Calu3 (cell line): ENCODE data around the gene TMEM59. TPM values are rescaled to one million over a fixed set of nuclear protein-coding genes. Genes with fewer than 3 reads are reported as not detected.

ENCODE experiments used
- BruUV-seq: library from RNA; stranded (reverse); fragments of 400-500 nt; replicated peaks from 2 replicates; lab custom pipeline; 2021; lab: Mats Ljungman, UMichigan
- CTCF ChIA-PET: fragments of 300-600 bp; sonication (Branson Sonifier 250); formaldehyde crosslinking; loops from one replicate; lab custom pipeline; 2022; ENCODE audit warnings: antibody characterized with exemption; lab: Charles Lee
- DNase-seq: peaks from one replicate; pipeline ENCODE4 v3.0.0; 2022
- H3K27ac Mint-ChIP-seq: one replicate; pipeline ENCODE4 v1.8.0; 2022; ENCODE audit warnings: mixed read lengths; ENCODE audit not compliant: unreplicated experiment
- H3K27me3 Mint-ChIP-seq: one replicate; pipeline ENCODE4 v1.8.0; 2022; ENCODE audit warnings: mixed read lengths; ENCODE audit not compliant: unreplicated experiment
- H3K36me3 Mint-ChIP-seq: one replicate; pipeline ENCODE4 v1.8.0; 2022; ENCODE audit warnings: mild to moderate bottlenecking, moderate library complexity, mixed read lengths; ENCODE audit not compliant: insufficient read depth, unreplicated experiment
- H3K4me1 Mint-ChIP-seq: one replicate; pipeline ENCODE4 v1.8.0; 2022; ENCODE audit warnings: mild to moderate bottlenecking, low read depth, mixed read lengths; ENCODE audit not compliant: unreplicated experiment
- H3K4me3 Mint-ChIP-seq: one replicate; pipeline ENCODE4 v1.8.0; 2022; ENCODE audit warnings: mild to moderate bottlenecking, low read depth, moderate library complexity, mixed read lengths; ENCODE audit not compliant: unreplicated experiment
- H3K9me3 Mint-ChIP-seq: one replicate; pipeline ENCODE4 v1.8.0; 2022; ENCODE audit warnings: low read depth, mixed read lengths; ENCODE audit not compliant: unreplicated experiment
- CTCF ChIP-seq: fragments of 200-600 bp; IDR thresholded peaks from one replicate; pipeline ENCODE4 v1.8.0; 2022; ENCODE audit warnings: antibody characterized with exemption; ENCODE audit not compliant: unreplicated experiment
- intact Hi-C: fragments of 100-400 bp; cut with micrococcal nuclease; formaldehyde crosslinking; loops from one replicate; pipeline ENCODE4 v1.10.0; 2022; ENCODE audit not compliant: unreplicated experiment
- total RNA-seq: library from RNA; stranded (reverse); gene quantifications from 2 replicates; pipeline ENCODE4 v1.2.3, GENCODE V29; 2022

TMEM59 gene
- total RNA-seq, 1 experiment from 2014 or later = 316 TPM

DNA sequence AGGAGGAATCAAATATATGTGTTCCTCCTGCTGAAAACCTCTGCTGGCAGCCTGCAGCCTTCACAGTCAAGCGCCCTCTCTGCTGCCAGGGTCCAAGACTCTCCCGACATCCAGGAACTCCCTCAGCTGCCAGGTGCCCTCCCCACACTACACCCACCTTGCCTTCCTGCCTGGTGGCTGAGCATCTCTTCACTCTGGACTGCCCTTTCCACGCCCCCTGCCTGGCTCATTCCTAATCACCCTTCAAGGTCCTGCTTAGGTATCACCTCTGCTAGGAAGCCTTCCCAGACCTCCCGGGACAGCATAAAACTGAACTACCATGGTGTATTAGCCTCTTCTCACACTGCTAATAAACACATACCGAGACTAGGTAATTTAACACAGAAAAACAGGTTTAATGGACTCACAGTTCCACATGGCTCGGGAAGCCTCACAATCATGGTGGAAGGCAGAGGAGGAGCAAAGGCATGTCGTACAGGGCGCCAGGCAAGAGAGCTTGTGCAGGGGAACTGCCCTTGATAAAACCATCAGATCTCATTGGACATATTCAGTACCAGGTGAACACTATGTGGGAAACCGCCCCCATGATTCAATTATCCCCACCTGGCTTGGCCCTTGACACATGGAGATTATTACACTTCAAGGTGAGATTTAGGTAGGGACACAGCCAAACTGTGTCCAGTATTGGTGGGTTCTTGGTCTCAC, 50.3 kb downstream of the TMEM59 start:
- BruUV-seq = no TSS peak
- Mint-ChIP-seq H3K36me3 (no peaks in the 10 kb centered on the region), H3K9me3 (no peaks in the 10 kb centered on the region), H3K4me1 (no peaks in the 10 kb centered on the region), H3K27me3 (peaks cover 47% of the 10 kb centered on the region), H3K4me3 (no peak overlapping the region), H3K27ac (no peak overlapping the region)
- no peak for TF ChIP-seq CTCF
- intact Hi-C loops = no loop called here
- no peak for DNase-seq
- CTCF ChIA-PET = no interaction called here

- TF ChIP-seq CTCF = no peak
- intact Hi-C loops = no loop called here
- H3K27ac Mint-ChIP-seq = no peak overlapping the region
- CTCF ChIA-PET = no interaction called here
- no peak for DNase-seq
- no TSS peak for BruUV-seq
- H3K27me3 Mint-ChIP-seq = peaks cover 36% of the 10 kb centered on the region
- no peaks in the 10 kb centered on the region for H3K9me3 Mint-ChIP-seq
- H3K36me3 Mint-ChIP-seq = no peaks in the 10 kb centered on the region
- no peak overlapping the region for H3K4me3 Mint-ChIP-seq
- no peaks in the 10 kb centered on the region for H3K4me1 Mint-ChIP-seq
Measured at GRCh38 chr1:54001591-54001990, 51.4 kb downstream of the TMEM59 start.

- peaks cover 19% of the 10 kb centered on the region for H3K27me3 Mint-ChIP-seq
- no peak overlapping the region for H3K27ac Mint-ChIP-seq
- H3K9me3 Mint-ChIP-seq = no peaks in the 10 kb centered on the region
- H3K4me1 Mint-ChIP-seq = no peaks in the 10 kb centered on the region
- intact Hi-C loops = no loop called here
- BruUV-seq = no TSS peak
- no peak overlapping the region for H3K4me3 Mint-ChIP-seq
- DNase-seq = no peak
- CTCF ChIA-PET = interaction anchor here (0.6 to 0.7 kb wide), 2 partner anchors 12 to 452 kb away, joined by 3 to 4 read pairs; no protein-coding TSS in a partner anchor
- no peak for TF ChIP-seq CTCF
- no peaks in the 10 kb centered on the region for H3K36me3 Mint-ChIP-seq
Measured at GRCh38 chr1:53999920-54000319, 53.1 kb downstream of the TMEM59 start.

DNA sequence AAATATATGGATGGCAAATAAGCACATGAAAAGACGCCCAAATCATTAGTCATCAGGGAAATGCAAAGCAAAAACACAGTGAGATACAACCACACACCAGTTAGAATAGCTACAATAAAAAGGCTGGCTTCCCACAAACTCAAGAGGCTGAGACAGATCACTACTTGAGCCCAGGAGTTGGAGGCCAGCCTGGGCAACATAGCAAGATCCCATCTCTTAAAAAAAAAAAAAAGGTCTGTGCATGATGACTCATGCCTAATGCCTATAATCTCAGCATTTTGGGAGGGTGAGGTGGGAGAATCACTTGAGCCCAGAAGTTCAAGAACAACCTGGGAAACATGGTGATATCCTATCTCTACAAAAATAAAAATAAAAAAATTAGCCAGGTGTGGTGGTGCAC, 54.8 kb downstream of the TMEM59 start:
- CTCF ChIA-PET = no interaction called here
- H3K4me1 Mint-ChIP-seq = no peaks in the 10 kb centered on the region
- peaks cover 17% of the 10 kb centered on the region for H3K27me3 Mint-ChIP-seq
- H3K4me3 Mint-ChIP-seq = no peak overlapping the region
- H3K36me3 Mint-ChIP-seq = no peaks in the 10 kb centered on the region
- intact Hi-C loops = no loop called here
- BruUV-seq = no TSS peak
- DNase-seq = no peak
- TF ChIP-seq CTCF = no peak
- H3K9me3 Mint-ChIP-seq = no peaks in the 10 kb centered on the region
- no peak overlapping the region for H3K27ac Mint-ChIP-seq
